SKM-1 treated with dmso at 0.1 percent for 144 hours (cell line): Measurements from ENCODE around the gene ST7L.
"Not testable (repeated sequence)": the region's sequence is repeated elsewhere in the genome, so short reads cannot be mapped to it uniquely, and the experiment has no call there.

Experiments
- DNase-seq: peaks from one replicate; lab custom pipeline; 2025; ENCODE audit not compliant: unreplicated experiment; lab: John Stamatoyannopoulos, UW

Gene ST7L, protein sequence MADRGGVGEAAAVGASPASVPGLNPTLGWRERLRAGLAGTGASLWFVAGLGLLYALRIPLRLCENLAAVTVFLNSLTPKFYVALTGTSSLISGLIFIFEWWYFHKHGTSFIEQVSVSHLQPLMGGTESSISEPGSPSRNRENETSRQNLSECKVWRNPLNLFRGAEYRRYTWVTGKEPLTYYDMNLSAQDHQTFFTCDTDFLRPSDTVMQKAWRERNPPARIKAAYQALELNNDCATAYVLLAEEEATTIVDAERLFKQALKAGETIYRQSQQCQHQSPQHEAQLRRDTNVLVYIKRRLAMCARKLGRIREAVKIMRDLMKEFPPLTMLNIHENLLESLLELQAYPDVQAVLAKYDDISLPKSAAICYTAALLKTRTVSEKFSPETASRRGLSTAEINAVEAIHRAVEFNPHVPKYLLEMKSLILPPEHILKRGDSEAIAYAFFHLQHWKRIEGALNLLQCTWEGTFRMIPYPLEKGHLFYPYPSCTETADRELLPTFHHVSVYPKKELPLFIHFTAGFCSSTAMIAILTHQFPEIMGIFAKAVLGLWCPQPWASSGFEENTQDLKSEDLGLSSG

DNA sequence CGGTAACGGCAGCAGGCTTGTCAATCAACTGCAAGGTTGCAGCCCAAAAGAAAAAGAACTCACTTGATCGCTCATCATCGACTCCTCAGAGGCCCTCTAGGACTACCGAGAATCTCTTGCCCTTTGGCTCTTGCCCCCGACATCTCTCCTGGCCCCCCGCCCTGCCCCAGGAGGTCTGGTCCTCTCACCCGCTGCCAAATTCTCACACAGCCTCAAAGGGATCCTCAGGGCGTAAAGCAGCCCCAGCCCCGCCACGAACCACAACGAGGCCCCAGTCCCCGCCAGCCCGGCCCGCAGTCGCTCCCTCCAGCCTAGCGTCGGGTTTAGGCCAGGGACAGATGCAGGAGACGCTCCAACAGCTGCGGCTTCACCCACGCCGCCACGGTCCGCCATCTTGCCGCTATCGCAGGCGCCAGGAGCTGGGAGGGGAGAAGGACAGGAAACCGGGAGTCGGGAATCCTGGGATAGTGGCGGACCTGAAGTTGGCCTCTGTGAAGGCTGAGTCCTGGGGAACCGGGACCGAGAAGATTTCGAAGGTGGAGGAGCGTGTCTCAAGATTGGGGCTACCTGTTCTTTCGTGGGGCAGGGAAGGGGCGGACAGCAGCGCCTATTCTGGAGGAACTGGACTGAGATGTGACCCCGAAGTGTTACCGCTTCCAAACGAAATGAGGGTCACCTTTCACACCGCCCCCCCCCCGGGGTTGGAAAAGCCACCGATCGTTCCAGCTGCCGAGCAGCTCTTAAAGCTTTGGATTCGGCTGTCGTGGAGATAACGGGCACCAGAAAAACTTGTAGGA is at the start of gene ST7L:
Gene ST7L, minus strand, starts transcription at position 421 of the 797 bp plus-strand sequence. Its CDS starts 28 bp downstream, at position 393.
- peak; percentile 28 for DNase-seq

DNA sequence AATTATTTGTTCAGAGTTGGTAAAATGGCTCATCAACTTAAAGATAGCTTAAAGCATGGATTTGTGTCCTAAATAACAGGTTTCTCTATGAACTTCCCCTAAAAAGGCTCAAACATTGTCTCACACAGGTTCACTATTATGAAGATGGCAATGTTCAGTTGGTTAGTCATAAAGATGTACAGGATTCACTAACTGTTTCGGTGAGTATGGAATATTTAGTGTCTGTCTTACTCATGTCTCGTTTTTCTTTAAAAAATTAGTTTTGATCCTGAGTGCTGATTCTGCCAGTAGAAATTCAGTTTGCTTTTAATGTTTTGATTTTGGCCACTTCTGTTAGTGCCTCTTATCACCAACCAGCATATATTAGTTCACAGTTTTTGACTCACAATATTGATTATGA is 48.0 kb upstream of the ST7L start:
- no peak for DNase-seq

DNA sequence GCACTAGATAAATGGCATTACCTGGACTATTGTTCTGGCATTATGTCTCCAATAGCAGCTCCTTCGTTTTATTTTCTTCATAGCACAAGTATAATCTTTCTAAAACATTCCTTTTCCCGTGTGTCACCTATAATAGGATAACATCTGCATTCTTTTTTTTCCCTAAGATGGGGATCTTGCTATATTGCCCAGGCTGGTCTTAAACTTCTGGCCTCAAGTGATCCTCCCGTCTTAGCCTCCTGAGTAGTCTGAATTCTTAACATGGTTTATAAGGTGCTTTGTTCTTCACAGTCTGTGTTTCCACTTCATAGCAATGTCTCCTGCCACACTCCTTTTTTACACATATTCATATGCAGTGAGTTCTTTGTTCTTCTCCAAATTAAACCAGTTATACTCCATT is 46.9 kb upstream of the ST7L start:
- DNase-seq, result no peak

DNA sequence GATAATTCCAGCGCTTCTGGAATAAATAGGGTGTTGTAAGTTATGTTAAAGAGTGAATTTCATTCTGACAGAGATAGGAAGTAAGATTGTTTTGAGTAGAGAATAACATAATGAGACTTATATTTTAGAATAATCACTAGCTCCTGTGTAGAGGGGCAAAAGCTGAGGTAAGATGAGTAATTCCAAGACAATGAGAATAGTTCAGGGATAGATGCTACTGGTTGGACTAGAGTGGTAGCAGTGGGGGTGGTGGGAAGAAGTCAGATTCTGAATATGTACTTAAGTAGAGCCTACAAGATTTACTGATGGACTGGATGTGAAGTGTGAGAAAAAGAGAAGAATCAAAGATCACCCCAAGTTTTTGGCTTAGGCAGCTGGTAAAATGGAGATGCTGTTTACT is 32.3 kb upstream of the ST7L start:
- no peak for DNase-seq

GRCh38 chr1:112646225-112646624 is 27.3 kb upstream of the ST7L start:
- no peak for DNase-seq

DNA sequence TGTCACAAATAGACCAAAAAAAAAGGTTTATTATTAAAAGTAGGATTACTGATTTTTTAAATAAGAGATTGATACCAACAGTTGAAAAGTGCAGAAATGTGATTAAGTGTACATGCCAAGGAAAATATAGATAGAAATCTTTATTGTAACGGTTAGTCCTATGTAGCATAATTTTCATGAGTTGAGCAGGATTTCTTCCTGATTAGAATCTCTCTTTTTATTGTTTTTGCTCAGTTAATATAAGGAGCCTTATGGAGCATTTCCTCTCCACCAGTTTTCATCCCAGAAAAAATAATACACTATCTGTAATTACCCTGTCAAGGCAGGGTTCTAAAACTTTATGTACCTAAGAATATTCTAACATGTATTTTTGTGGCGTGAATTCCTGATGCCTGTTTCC is 24.1 kb upstream of the ST7L start:
- no peak for DNase-seq

DNA sequence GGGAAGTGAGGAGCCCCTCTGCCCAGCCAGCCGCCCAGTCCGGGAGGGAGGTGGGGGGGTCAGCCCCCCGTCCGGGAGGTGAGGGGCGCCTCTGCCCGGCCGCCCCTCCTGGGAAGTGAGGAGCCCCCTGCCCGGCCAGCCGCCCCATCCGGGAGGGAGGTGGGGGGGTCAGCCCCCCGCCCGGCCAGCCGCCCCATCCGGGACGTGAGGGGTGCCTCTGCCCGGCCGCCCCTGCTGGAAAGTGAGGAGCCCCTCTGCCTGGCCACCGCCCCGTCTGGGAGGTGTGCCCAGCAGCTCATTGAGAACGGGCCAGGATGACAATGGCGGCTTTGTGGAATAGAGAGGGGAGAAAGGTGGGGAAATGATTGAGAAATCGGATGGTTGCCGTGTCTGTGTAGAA is 21.5 kb upstream of the ST7L start:
- DNase-seq, result not testable (repeated sequence)

GRCh38 chr1:112638110-112638428 is 19.1 kb upstream of the ST7L start:
- no peak for DNase-seq

DNA sequence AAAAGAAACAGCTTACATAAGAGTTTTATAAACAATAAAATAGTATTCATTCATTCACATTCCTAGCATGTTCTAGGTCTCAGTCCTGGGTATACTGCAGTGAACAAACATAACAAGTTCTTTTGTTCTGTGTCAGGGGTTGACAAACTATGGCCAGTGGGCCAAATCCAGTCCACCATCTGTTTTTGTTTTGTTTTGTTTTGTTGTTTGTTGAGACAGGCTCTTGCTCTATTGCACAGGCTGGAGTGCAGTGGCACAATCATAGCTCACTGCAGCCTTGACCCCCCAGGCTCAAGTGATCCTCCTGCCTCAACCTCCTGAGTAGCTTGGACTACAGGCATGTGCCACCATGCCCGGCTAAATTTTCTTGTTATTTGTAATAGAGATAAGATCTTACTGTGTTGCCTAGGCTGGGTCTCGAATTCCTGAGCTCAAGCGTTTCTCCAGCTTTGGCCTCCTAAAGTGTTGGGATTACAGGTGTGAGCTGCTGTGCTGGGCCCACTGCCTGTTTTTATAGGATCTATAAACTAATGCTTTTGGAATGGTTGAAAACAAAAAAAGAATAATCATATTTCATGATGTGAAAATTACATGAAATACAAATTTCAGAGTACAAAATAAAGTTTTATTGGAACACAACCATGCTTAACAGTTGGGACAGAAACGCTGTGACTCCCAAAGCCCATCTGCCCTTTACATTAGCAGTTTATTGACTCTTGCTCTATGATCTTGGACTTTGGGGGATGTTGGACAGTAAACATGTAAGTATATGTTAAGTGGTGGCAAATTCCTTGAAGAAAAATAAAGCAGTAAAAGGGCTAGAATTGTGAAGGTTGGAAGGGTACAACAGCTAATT is 18.5 kb upstream of the ST7L start:
- DNase-seq, result no peak

DNA sequence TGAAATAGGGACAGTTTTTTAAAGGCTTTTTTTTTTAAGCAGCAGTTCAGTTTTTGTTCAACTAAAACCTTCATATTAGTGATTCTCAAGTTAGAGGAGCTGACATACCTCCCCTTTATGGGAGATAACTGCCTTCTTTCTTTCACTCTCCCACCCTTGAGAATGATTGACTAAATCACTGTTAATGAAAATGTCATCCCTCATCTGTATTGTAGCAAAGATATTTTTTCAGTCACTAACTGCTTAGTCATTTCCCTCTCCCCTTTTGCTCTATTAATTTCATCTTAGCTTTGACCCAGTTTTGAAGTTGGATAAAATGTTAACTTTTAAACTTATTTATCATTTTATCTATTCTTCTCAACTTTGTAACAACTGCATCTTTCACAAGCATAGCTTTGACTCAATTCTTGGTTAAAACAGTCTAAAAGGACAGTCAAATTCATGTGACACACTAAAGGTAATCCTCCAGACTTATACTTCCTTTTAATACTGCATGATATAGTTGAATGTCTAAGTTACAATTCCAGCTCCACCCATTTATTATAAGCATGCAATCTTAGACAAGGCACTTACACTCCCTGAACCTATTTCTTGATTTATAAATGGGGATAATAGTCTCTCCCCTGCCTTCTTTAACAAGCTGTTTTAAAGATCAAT is 17.8 kb upstream of the ST7L start:
- DNase-seq, result no peak

DNA sequence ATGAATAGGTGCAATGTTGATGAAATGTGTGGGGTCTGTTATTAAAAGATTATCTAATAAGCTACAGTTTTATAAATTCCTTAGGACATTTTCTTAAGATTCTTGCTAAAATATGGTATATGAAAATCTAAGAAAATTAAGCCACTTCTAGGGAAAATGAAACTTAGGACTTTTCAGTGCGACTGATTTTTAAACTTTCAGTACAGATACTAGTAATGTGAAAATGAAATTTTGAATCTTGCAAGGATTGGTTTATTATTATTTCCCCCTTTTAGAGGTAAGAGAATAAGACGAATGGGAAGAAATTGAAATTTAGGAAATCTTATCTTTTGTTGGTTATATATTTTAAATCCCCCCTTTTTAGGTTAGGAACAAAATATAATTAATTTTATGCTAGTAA is 17.1 kb upstream of the ST7L start:
- no peak for DNase-seq

DNA sequence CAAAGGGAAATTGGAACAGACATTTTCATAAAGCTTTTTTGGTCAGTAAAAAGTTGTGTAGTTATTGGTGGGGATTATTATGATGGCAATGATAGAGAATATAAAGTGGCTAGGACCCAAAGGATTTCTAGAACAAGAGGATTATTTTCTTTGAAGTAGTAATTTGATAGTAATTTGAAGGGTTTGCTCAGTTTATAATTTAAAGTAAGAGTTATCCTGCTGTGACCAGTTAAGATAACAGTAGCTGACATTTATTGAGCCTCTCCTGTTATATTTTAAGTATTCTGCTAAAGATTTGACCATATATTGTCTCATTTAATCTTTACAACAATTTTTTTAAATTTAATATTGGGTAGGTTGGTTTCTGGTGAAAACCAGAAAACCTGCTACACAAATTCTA is 15.4 kb upstream of the ST7L start:
- DNase-seq, result no peak

GRCh38 chr1:112633628-112634027 is 14.7 kb upstream of the ST7L start:
- DNase-seq, result no peak

- no peak for DNase-seq
Observed at GRCh38 chr1:112629256-112629655, 10.3 kb upstream of the ST7L start.

GRCh38 chr1:112628516-112628915 is 9.6 kb upstream of the ST7L start:
- no peak for DNase-seq

DNA sequence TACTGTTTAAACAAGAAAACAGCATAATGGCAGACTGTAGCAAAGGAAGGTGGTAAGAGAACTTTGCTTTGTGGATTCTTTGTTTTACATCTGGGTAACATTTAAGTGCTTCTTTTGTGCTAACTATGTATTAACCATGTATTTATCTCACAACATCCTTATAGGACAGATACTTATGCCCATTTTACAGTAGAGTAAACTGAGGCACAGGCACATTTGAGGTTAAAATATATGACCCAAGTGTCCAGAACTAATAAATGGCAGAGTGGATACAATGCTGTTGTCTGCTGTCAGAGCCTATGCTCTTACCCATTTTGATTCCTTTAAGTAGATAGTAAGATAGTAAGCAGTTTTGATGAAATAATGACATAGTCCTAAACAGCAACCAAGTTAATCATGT is 7.9 kb upstream of the ST7L start:
- DNase-seq, result no peak

GRCh38 chr1:112626193-112626592 is 7.3 kb upstream of the ST7L start:
- no peak for DNase-seq

DNA sequence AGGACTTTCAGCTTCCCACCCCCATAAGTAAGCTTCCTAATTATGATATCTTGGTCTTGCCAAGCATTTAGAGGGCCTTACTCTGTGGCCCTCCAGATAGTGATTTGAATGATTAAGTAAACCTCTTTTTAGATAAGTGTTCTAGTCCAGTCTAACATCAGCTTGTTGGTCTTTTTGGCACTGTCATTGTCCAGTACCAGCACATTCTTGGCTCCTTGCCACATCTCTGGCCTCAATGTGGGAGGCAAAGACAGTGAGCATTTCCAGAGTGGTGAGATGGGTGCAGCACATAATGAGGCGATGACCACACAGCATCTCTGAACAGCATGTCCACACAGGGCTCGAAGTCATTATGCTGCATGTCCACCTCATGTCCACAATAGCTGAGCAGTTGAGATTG is 6.8 kb upstream of the ST7L start:
- no peak for DNase-seq

- not testable (repeated sequence) for DNase-seq
Observed at GRCh38 chr1:112624493-112624892, 5.6 kb upstream of the ST7L start.

DNA sequence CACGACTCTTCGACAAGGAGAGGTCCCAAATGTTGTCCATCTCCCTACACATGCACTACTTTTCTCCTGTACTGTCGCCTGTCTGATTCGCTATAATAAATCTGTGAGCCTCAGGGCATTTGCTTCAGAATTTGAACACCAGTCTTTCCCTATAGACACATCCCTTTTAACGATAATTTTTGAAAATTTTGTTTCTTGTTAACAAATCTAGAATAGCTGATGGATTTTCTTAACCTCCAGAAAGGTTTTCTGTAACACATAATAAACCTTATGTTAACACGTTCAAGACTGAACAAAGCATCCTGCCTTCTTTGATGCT is 1.4 kb upstream of the ST7L start:
- no peak for DNase-seq
